ENCODE results near the gene GRID1. TPM values are rescaled to one million over a fixed set of nuclear protein-coding genes. Genes with fewer than 3 reads are reported as not detected.

Gene GRID1
- polyA plus RNA-seq, 1 experiment = 0.49 TPM

- CTCF ChIA-PET = no interaction called here
- TF ChIP-seq CTCF (IDR thresholded peaks at IDR 0.05; ENCODE audit: insufficient read depth, low read depth, low read length) = no peak
Measured at GRCh38 chr10:85961073-85961472, 405.5 kb downstream of the GRID1 start.

GRCh38 chr10:85959239-85959638, 407.4 kb downstream of the GRID1 start:
- ChIA-PET CTCF (no interaction called here), POLR2A (no interaction called here)
- no peak overlapping the region for H3K4me3 ChIP-seq (ENCODE audit: low read depth, low read length)
- no peaks in the 10 kb centered on the region for H3K36me3 ChIP-seq (ENCODE audit: control insufficient read depth, insufficient read depth, low read length)
- no peaks in the 10 kb centered on the region for H3K27me3 ChIP-seq (ENCODE audit: control insufficient read depth, insufficient read depth, low read length)
- no peak for DNase-seq (ENCODE audit: low read depth)
- no peak for TF ChIP-seq CTCF (IDR thresholded peaks at IDR 0.05; ENCODE audit: insufficient read depth, low read depth, low read length)

More at GRCh38 chr10:85961073-85961472, 405.5 kb downstream of the GRID1 start:
- POLR2A ChIA-PET = no interaction called here
- no peaks in the 10 kb centered on the region for H3K27me3 ChIP-seq (ENCODE audit: control insufficient read depth, insufficient read depth, low read length)
- DNase-seq (ENCODE audit: low read depth) = no peak
- no peak overlapping the region for H3K4me3 ChIP-seq (ENCODE audit: low read depth, low read length)
- no peaks in the 10 kb centered on the region for H3K36me3 ChIP-seq (ENCODE audit: control insufficient read depth, insufficient read depth, low read length)

GRCh38 chr10:85950921-85951320, 415.7 kb downstream of the GRID1 start:
- H3K27me3 ChIP-seq (ENCODE audit: control insufficient read depth, insufficient read depth, low read length) = no peaks in the 10 kb centered on the region
- no peak for TF ChIP-seq CTCF (IDR thresholded peaks at IDR 0.05; ENCODE audit: insufficient read depth, low read depth, low read length)
- no peak overlapping the region for H3K4me3 ChIP-seq (ENCODE audit: low read depth, low read length)
- ChIA-PET POLR2A (no interaction called here), CTCF (no interaction called here)
- no peaks in the 10 kb centered on the region for H3K36me3 ChIP-seq (ENCODE audit: control insufficient read depth, insufficient read depth, low read length)
- no peak for DNase-seq (ENCODE audit: low read depth)

GRCh38 chr10:85946713-85947326, 419.8 kb downstream of the GRID1 start:
- no peak for DNase-seq (ENCODE audit: low read depth)
- Histone ChIP-seq H3K27me3 (ENCODE audit: control insufficient read depth, insufficient read depth, low read length) (no peaks in the 10 kb centered on the region), H3K36me3 (ENCODE audit: control insufficient read depth, insufficient read depth, low read length) (no peaks in the 10 kb centered on the region), H3K4me3 (ENCODE audit: low read depth, low read length) (no peak overlapping the region)
- POLR2A ChIA-PET = no interaction called here
- no peak for TF ChIP-seq CTCF (IDR thresholded peaks at IDR 0.05; ENCODE audit: insufficient read depth, low read depth, low read length)
- CTCF ChIA-PET = no interaction called here

GRCh38 chr10:85936161-85936560, 430.4 kb downstream of the GRID1 start:
- CTCF ChIA-PET = no interaction called here

More at GRCh38 chr10:85936161-85936560, 430.4 kb downstream of the GRID1 start:
- TF ChIP-seq CTCF (IDR thresholded peaks at IDR 0.05; ENCODE audit: insufficient read depth, low read depth, low read length) = no peak
- POLR2A ChIA-PET = no interaction called here
- no peaks in the 10 kb centered on the region for H3K27me3 ChIP-seq (ENCODE audit: control insufficient read depth, insufficient read depth, low read length)
- H3K4me3 ChIP-seq (ENCODE audit: low read depth, low read length) = no peak overlapping the region
- no peak for DNase-seq (ENCODE audit: low read depth)
- no peaks in the 10 kb centered on the region for H3K36me3 ChIP-seq (ENCODE audit: control insufficient read depth, insufficient read depth, low read length)
